Fibroblast of gingiva (primary cell): Measurements from ENCODE around the gene OR10AD1.

Source experiments
- DNase-seq: peaks from one replicate; pipeline ENCODE4 v3.0.0-alpha.2; 2011; ENCODE audit warnings: low read depth

Gene OR10AD1

DNA sequence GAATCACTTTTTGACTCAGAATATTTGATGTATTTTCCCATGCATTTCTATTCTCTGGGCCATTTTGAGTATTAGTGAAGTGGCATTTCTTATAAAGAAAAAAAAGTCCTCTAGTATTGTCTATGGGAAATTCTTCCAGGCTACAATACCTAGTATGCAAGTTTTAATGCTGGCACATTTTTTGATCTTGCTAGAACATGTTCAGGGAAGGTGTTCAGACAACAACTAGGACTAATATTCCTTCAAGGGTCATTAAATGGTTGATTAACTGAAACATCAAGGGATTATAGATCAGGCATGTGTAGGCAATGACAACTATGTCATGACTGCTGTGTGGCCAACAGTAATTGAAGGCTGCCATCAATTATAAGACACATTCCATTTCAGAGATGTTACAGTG is 12.0 kb downstream of the OR10AD1 start:
- no peak for DNase-seq

DNA sequence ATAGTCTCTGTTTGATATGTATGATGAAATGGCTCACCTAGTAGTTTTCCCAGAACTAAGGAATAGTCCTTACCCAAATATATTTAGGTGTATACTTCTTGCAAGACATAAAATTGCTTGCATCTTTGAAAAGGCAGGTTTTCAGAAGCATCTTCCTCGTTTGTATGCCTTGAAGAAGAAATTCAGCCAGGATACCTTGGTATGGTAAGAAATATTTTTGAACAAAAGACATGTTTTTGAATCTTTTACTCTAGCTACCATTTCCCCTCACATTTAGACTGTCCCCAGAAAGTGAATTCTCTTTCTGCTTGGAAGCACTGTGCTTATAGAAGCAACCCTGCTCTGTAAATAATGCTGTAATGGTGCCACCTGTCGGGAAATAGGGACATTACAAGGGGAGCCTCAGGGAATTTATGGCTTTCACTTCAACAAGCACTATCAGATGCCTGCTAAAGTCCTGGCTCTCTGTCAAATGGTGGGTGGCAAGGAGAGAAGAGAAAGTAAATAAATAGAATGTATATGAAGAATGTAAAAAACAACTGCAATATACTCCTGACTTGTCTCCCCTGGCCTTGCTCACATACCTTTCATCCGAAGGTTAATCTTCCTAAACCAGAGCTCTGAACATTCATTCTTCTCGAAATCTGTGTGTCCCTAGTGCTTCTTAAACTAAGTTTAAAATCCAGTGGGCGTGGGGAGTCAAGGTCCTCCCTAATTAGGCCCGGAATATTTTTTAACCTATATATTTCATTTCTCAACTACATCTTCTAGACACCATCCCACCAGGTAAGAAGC is 13.6 kb downstream of the OR10AD1 start:
- peak; percentile 52 for DNase-seq

DNA sequence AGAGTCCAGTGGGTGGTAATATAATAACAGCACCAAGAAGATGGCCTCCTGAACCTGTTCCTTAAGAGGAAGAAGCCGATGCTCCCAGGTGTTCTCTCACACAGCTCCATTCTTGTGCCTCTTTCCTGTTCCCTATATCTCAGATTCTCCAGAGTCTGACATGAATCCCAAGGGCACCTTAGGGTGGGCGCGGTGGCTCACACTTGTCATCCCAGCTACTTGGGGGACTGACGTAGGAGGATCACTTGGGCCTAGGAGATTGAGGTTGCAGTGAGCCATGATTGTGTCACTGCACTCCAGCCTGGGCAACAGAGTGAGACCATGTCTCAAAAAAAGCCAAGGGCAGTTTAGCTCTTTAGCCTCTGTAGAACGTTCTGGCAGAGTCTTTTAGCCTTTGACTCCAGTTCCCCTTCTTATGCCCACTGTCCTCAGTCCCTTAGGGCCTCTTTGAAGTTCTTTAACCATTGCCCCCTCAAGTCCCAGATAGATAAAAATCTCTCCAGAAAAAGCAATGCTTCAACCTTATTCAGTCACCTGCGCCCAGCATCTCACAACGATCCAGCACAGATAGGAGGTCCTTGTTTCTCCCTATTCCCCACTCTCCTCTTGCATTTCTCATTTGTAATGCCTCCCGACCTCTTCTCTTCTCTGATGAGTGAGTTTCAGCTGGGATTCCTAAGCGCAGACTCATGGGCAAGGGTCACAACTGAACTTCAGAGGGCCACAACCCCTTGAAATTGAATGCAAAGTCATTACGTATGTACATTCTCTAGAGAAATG is 15.0 kb downstream of the OR10AD1 start:
- no peak for DNase-seq

DNA sequence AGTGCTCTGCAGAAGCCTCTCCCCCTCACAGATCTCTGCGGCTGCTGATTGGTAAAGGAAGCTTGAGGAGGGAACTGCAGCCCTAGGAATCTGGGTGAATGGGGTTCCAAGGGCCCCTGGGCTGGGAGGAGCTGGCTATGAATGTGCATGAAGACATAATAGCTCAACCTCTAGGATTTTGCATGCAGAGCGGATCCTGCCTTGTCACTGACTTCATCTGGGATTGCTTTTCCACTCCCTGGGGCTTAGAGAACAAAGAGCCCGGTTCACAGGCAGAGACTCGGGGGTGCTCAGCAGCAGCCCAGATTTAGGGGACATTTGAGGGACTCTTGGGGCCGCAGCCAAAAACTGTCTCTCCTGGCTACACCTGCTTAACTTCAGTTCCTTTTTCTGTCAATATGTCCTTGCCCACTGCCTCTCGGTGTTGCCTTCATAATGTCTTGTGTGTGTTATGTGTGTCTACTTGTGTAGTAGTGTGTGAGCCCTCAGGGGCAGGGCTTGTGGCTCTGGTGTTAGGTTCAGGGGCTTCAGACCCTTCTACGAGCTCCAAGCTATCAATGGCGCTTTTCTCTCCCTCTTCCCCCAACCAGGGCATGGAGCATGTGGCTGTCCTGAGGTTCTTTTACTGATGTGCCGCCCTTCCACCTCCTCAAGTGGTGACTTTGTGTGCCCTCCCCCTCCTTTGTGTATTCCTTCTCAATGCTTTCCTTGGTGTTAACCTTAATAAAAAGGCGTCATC is 17.7 kb downstream of the OR10AD1 start:
- no peak for DNase-seq

DNA sequence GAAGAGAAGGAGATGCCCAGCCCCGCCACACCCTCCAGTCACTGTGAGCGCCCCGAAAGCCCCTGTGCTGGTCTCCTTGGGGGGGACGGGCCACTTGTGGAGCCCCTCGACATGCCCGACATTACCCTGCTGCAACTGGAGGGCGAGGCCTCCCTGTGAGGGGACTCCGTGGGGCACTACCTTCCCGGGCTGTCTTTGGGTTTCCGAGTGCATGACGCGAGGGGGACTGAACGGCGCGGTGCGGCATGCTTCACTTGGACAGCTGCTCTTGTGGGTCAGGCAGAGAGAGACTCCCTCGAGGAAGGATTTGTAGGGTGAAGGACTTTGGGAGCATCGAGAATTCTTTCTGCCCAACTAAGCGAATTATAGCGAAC is 18.6 kb downstream of the OR10AD1 start:
- no peak for DNase-seq

DNA sequence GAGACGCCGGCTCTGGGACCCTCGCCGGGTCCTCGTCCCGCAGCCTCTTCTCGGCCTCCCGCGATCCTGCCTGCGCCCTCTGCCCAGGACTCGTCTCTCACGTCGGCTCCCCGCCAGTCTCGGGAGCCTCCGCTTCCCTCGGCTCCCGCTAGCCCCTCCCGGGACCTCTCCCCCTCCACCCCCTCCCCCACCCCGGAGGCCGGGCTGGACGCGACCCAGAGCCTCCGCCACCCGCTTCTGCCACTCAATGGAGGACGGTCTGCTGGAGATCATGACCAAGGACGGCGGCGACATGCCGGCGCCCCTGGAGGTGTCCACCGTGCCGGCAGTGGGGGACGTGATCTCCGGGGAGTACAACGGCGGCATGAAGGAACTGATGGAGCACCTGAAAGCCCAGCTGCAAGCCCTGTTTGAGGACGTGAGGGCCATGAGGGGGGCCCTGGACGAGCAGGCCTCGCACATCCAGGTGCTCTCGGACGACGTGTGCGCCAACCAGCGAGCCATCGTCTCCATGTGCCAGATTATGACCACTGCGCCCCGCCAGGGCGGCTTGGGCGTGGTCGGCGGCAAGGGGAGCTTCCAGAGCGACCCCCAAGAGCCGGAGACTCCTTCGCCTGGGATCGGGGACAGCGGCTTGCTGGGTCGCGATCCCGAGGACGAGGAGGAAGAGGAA is 19.1 kb downstream of the OR10AD1 start:
- DNase-seq = no peak

DNA sequence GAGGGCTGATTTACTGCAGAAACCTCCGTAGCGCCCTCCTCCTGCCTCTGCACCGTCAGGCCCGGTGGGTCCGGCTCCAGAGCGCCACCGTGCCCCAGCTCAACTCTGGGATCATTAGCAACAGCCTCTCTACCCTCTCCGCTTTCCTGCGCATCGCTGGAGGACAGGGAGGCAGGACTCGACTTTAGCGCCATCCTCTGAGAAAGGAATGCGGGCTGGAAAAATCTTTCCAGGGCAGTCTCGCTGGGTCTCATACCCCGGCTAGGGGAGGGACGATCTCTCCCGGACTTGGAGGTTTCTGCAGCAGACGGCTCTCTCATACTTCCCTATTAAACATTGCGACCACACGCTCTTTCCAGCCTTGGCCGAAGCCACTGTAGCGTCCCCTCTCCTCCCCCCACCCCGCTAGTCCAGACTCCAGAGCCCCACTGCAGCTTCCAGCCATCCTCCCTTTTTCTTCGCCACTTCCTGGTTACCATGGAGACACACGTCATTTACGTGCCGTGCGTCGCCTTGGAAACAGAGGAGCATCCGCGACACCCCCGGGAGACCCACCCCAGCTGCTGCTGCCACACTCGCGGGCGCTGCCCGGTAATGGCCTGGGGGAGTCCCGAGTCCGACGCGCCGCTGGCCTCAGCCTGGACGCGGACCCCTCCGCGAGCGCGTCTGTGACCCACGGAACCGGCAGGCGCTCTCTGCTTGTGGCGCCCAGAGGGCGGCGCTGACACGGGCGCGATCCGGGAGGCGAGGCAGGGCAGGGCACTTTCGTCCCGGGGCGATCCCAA is 19.8 kb downstream of the OR10AD1 start, which contains the start of gene CCDC184:
Gene CCDC184, plus strand, starts transcription at position 554 of the 785 bp plus-strand sequence. CDS start 479 bp downstream, outside the sequence.
- DNase-seq = peak; percentile 79

DNA sequence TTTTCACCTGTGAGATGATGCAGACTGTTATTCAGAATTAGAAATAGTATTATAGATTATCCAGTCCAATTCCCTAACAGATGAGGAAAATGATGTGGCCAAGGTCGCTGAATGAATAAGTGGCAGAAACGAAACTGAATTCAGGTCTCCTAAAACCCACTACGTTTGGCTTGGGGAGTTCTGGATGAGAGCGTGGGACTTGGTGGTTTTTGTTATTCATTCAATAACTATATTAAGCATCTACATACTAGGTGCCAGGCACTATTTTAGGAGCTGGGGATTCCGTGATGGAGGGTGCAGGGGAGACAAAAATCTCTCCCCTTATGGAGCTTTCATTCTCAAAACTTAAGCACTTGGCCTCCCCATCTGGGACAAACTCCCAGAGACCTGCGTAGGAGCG is 20.5 kb downstream of the OR10AD1 start:
- no peak for DNase-seq

DNA sequence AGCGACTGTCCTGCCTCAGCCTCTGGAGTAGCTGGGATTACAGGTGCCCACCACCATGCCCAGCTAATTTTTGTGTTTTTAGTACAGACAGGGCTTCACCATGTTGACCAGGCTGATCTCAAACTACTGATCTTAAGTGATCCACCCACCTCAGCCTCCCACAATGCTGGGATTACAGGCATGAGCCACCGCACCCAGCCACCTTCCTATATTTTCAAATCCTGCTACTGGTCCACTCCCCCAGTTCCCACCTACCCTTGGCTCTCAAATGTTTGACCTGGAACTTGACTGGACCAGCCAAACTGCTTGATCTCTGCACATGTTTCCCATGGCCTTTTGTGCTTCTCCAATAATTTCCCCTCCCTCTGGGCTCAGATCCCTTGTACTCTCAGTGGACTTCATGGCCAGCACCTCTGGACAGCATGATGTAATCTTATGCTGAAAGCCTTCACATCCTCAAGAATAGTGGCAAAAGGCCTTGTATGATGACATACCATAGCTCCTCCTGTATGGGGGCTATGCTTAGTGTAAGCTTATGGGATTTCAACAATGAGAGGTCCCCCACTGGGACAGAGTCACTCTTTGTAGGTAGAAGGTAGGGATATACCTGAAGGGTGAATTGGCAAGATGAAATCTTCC is 22.1 kb downstream of the OR10AD1 start:
- DNase-seq = no peak

DNA sequence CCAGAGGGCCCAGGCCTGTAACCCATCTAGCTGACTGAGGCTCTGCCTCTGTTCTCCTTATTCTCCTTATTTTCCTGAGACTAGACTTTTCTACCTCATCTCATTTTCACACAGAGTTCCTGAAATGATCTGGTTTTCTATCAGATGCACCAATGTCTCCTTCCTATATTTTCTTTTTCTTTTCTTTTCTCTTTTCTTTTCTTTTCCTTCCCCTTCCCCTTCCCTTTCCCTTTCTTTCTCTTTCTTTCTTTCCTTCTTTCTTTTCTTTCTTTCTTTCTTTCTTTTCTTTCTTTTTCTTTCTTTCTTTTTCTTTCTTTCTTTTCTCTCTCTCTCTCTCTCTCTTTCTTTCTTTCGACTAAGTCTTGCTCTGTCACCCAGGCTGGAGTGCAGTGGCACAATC is 22.7 kb downstream of the OR10AD1 start:
- DNase-seq = no peak

DNA sequence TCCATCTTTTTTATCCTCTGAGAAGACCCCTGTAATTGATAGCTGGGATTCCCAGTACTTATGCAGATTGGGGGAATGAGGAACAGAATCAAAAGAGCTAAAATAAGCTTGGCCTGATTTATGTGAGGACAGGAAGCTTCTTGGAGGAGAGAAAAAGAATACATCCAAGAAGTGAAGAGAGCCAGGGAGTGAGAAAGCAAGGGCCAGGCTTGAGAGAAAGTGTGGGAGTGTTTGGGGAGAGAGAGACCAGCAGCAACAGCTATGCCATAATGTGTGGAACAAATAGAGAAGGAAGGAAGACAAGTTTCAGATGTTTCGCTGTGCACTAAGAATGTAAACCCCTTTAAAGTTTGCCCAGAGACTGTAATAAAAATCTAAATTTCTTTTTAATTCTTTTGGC is 23.6 kb downstream of the OR10AD1 start:
- no peak for DNase-seq

DNA sequence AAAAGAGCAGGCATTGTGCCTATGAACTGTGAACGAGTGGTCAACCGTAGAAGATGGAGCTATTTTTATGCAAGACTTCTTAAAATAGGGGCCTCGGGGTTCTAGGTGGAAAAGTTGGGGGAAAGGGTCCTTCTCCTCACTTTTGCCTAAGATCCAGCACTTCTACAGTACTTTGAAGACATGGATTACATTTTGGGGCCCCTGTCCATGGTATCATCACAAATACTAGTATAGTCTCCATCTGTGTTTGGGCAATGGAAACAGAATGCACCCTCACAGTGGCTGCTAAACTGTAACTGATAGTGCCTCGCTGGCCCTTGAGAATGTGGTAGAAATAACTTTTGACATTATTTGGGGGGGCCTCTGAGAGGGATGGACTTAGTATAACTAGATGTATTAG is 25.1 kb downstream of the OR10AD1 start:
- no peak for DNase-seq

DNA sequence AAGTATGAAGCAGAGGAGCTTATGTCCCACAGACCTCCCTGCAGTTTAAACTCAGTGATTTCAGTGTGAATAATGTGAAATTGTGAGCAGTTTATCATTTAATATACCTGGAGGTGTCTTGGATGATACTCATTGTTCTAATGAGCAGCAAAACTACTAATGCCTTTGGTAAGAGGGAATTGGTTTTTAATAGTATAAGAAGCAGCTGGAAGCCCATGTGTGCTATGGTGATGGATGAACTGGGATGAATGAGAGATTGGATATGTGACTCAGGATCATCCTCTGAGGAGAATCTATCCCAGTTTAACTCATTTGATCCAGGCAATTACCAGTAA is 26.7 kb downstream of the OR10AD1 start:
- DNase-seq = no peak

DNA sequence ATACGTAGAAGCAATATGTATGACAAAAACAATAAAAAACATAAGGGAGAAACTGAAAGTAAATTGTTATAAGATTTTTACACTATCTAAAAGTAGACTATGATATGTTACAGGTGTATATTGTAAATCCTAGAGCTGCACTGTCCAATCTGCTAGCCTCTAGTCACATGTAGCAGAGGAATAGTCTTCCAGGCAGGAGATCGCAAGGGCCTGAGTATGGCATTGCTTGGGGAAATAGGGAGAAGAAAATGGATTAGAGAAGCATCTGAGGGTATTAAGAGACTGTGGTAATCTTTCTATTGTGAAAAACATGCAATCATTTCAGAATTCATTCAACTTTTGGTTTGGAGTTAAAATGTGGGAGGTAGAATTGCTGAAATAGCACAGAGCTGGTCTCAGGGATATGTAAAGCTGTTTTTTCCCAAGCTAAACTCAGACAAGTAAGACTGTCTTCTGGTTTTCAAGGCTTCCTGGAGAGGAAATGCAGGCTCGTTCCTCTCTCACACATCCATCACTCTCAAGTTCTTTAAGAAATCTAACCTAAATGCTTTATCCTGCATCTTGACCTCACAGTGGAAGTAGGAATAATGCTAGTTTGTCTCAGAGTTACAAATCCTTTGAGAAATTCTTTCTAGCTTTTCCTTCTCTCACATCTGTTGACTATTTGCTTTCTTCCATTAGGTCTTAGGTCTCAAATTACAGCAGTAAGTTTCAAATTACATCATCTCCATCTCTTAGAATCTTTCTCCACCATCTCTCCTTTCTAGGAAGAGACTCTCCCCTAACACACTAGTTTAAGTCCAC is 27.3 kb downstream of the OR10AD1 start:
- peak; percentile 29 for DNase-seq

DNA sequence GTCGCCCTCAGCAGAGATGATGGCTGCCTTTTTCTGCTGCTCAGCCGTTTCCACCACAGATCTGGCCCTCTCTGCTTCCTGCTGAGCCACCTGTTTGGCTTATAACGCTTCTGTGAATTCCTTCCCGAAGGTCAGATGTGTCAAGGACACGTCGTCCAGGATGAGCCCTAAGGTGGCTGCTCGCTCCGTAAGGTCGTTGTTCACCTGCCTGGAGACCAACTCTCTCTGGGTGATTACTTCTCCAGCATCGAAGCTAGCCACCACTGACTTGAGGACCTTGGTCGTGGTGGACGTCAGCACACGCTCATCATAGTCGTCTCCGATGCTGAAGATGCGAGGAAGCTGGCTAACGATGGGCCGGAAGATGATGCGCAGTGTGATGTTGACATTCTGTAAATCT is 34.1 kb downstream of the OR10AD1 start:
- DNase-seq = no peak

DNA sequence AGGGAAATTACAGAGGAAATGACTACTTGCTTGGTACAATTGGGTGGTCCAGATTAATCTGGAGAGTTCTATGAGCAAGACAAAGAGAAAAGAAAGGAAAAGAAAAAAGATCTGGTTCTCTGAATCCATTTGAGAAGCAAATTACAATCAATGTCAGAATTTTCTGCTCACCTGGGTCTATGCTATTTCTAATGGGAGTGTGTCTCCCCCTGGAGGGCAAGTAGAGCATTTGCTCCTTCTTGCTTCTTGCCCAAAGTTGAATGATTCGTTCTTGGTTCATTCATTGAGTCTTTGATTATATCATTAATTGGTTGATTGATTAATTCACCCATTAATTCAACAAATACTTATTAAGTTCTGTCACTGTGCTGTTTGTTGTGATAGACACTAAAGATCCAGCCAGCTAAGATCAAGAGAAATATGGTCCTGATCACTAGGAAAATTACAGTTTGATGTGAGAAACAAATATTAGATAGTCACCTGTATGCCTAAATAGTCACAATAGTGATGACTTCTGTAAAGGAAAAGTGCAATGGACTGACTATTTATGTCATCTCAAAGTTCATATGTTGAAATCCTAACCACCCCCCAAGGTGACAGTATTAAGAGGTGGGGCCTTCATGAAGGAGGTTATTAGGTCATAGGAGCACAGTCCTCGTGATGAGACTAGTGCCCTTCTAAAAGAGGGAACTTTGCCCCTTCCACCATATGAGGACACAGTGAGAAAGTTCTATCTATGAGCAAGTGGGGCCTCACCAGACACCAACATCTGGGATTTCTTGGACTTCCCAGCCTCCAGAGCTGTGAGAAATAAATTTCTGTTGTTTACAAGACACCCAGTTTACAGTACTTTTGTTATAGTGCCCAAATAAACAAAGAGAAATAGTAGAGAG is 37.8 kb downstream of the OR10AD1 start:
- DNase-seq = peak; percentile 36

DNA sequence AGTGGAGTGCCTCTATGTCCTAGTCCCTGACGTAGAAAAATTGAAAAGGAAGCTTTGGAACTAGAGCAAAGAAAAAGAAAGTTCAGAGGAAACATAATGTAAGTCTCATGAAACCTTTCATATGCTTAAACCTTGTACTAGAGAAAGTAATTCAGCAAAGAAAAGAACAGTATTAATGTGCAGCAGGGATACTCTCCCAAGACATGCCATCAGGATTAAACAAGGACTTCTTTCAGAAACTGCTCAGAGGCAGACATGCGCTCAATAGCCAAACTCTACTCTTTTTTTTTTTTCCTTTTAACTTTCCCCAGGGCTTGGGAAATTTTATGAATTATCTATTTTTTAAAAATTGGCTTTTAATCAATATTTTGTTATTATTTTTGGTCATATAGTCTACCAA is 38.6 kb downstream of the OR10AD1 start:
- no peak for DNase-seq

DNA sequence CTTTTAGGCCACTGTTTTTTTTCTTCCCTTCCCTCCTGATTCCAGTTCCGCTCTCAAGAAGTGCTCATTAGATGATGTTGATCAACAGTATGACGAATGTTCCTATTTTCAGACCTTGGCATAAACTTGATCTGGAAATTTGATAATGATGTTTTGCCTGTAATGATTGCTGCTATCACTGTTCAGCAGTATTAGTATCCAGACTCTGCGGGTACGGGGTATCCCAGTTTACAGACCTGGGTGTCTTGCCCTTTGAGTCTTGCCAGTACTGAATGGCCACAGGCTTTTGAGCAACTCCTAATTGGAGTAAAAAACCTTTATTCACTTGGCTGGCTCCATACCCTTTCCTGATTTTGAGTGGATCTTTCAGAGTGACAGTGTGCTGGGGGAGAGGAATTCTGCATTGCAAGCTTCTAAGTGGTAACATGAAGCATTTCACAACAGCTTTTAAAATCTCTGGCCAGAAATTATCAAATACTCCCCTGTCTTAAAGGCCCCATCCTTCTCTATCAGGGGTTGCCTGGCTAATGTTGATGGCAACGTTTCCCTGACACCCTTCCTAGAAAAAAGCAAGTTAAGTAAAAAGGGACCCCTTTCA is 39.8 kb downstream of the OR10AD1 start:
- DNase-seq = peak; percentile 9

DNA sequence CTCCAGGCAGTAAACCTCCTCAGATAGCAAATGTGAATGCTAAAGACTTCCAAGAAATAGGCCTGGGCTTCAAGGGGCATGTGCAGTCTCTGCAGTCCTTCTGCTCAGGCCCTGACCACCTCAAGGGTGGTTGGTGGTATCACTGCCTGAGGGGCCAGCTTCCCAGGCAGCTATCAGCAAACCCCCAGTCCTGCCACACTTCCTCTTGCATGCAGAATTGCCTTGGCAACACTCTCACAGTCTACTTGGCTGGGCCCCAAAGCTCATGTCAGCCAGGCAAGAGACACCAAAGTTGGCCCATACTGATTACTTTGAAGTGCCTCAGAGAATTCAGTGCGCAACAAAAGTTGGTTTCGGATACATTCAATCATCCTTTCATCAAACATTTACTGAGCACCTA is 42.3 kb downstream of the OR10AD1 start:
- no peak for DNase-seq
